HepG2 (cell line): ENCODE data around the gene PIK3CB. TPM values are rescaled to one million over a fixed set of nuclear protein-coding genes. Genes with fewer than 3 reads are reported as not detected.

ENCODE experiments used
- ASH2L ChIP-seq: fragments of 300-600, 200-600 bp; sonication (generic); IDR thresholded peaks from 2 replicates; pipeline ENCODE4 v1.7.0; 2017; ENCODE audit warnings: low read depth, mild to moderate bottlenecking, moderate library complexity, mixed read lengths, low read length; ENCODE audit not compliant: insufficient read length
- CAMTA2 ChIP-seq: sonication (generic); formaldehyde crosslinking; IDR thresholded peaks from 2 replicates; pipeline ENCODE4 v1.4.0; 2020; ENCODE audit warnings: mild to moderate bottlenecking, missing genetic modification reagents, borderline replicate concordance
- EHMT2 ChIP-seq: fragments of 200-600 bp; sonication (generic); IDR thresholded peaks from 2 replicates; pipeline ENCODE4 v1.7.0; 2017; ENCODE audit warnings: antibody characterized with exemption, low read depth, low read length, borderline replicate concordance
- JDP2 ChIP-seq: sonication (generic); formaldehyde crosslinking; IDR thresholded peaks from 2 replicates; pipeline ENCODE4 v1.8.1; 2022; ENCODE audit warnings: missing genetic modification reagents, borderline replicate concordance
- JUN ChIP-seq: sonication (generic); formaldehyde crosslinking; IDR thresholded peaks from 2 replicates; pipeline ENCODE4 v1.4.0; 2020; ENCODE audit warnings: mild to moderate bottlenecking, missing genetic modification reagents
- KAT2B ChIP-seq: fragments of 150-350 bp; IDR thresholded peaks from 2 replicates; pipeline ENCODE4 v1.6.1; 2014; ENCODE audit warnings: low read depth, low read length, borderline replicate concordance
- KDM5B ChIP-seq: sonication (generic); formaldehyde crosslinking; IDR thresholded peaks from 2 replicates; pipeline ENCODE4 v1.4.0; 2020; ENCODE audit warnings: missing genetic modification reagents, mild to moderate bottlenecking, borderline replicate concordance
- KLF16 ChIP-seq, 2 experiments: sonication (generic) in 1 of 2; formaldehyde crosslinking in 1 of 2; IDR thresholded peaks; 2 replicates each; pipeline versions ENCODE4 v1.6.1 to v1.8.0; 2016 to 2023; ENCODE audit warnings: missing genetic modification reagents in 2 of 2, missing compliant biosample characterization in 1 of 2
- PHF20 ChIP-seq: sonication (generic); formaldehyde crosslinking; IDR thresholded peaks from 2 replicates; pipeline ENCODE4 v1.5.0; 2020; ENCODE audit warnings: mild to moderate bottlenecking, missing genetic modification reagents
- PRMT3 ChIP-seq: sonication (generic); formaldehyde crosslinking; IDR thresholded peaks from 2 replicates; pipeline ENCODE4 v1.8.1; 2022; ENCODE audit warnings: low read depth, mild to moderate bottlenecking, moderate library complexity, missing genetic modification reagents, borderline replicate concordance
- RCOR2 ChIP-seq: IDR thresholded peaks from 2 replicates; pipeline ENCODE4 v1.6.1; 2016; ENCODE audit warnings: missing biosample characterization, missing genetic modification reagents
- RFX3 ChIP-seq: IDR thresholded peaks from 2 replicates; pipeline ENCODE4 v1.6.1; 2016; ENCODE audit warnings: missing biosample characterization, missing genetic modification reagents
- SIX1 ChIP-seq: sonication (generic); formaldehyde crosslinking; IDR thresholded peaks from 2 replicates; pipeline ENCODE4 v1.4.0; 2020; ENCODE audit warnings: missing genetic modification reagents, borderline replicate concordance
- TOE1 ChIP-seq: sonication (generic); formaldehyde crosslinking; IDR thresholded peaks from 2 replicates; pipeline ENCODE4 v1.4.0; 2020; ENCODE audit warnings: mild to moderate bottlenecking, missing genetic modification reagents
- TOPORS ChIP-seq: sonication (generic); formaldehyde crosslinking; IDR thresholded peaks from 2 replicates; pipeline ENCODE4 v1.8.0; 2023; ENCODE audit warnings: mild to moderate bottlenecking, missing genetic modification reagents
- ZFP62 ChIP-seq: sonication (generic); formaldehyde crosslinking; IDR thresholded peaks from 2 replicates; pipeline ENCODE4 v1.4.0; 2020; ENCODE audit warnings: missing genetic modification reagents
- ZFYVE20 ChIP-seq: sonication (generic); formaldehyde crosslinking; IDR thresholded peaks from 2 replicates; pipeline ENCODE4 v1.8.0; 2023; ENCODE audit warnings: low read depth, mild to moderate bottlenecking, moderate library complexity, missing genetic modification reagents, borderline replicate concordance
- ZNF234 ChIP-seq: sonication (generic); formaldehyde crosslinking; conservative IDR thresholded peaks from 2 replicates; pipeline ENCODE4 v1.5.1; 2020; ENCODE audit warnings: mild to moderate bottlenecking, missing genetic modification reagents
- ZNF430 ChIP-seq: sonication (generic); formaldehyde crosslinking; IDR thresholded peaks from 2 replicates; pipeline ENCODE4 v1.9.0; 2021; ENCODE audit warnings: mild to moderate bottlenecking, missing genetic modification reagents
- ZNF552 ChIP-seq: sonication (generic); formaldehyde crosslinking; IDR thresholded peaks from 2 replicates; pipeline ENCODE4 v1.9.0; 2022; ENCODE audit warnings: missing genetic modification reagents, mild to moderate bottlenecking, borderline replicate concordance
- polyA plus RNA-seq, 8 experiments: library from polyadenylated mRNA; depleted of rRNA in 3 of 8; stranded (reverse) in 7 of 8; unstranded in 1 of 8; fragments of >200 nt; fragmentation: Illumina TruSeq in 4 of 8; extraction: Trizol in 4 of 8; gene quantifications; 2 replicates each; pipeline versions ENCODE4 v1.2.1 to v1.2.3, GENCODE V29; 2011 to 2016; ENCODE audit warnings: low read depth in 4 of 8, missing spikeins in 1 of 8, mixed read lengths in 1 of 8; ENCODE audit not compliant: insufficient read depth in 1 of 8
- total RNA-seq, 5 experiments: library from RNA; depleted of rRNA; stranded (reverse); fragments of >200 nt; fragmentation: Illumina TruSeq; extraction: Trizol; gene quantifications; 2 replicates each; pipeline ENCODE4 v1.2.3, GENCODE V29; 2016; ENCODE audit warnings: low read depth in 1 of 5
- TF ChIP-seq, protein P1 (sequence below): sonication (generic); formaldehyde crosslinking; IDR thresholded peaks from 2 replicates; pipeline ENCODE4; 2020; ENCODE audit warnings: missing genetic modification reagents, mild to moderate bottlenecking, borderline replicate concordance
- TF ChIP-seq, protein P2 (sequence below): sonication (generic); formaldehyde crosslinking; IDR thresholded peaks from 2 replicates; pipeline ENCODE4 v1.5.0; 2020; ENCODE audit warnings: missing genetic modification reagents
- TF ChIP-seq, protein P3 (sequence below): sonication (generic); formaldehyde crosslinking; IDR thresholded peaks from 2 replicates; pipeline ENCODE4 v1.4.0; 2020; ENCODE audit warnings: missing genetic modification reagents

Gene PIK3CB
- total and polyA plus RNA-seq, 2 of the 13 experiments (the other 11 are each of a cell fraction or from before 2014, with no cell fraction given), result 6.6 to 18.7 TPM

DNA sequence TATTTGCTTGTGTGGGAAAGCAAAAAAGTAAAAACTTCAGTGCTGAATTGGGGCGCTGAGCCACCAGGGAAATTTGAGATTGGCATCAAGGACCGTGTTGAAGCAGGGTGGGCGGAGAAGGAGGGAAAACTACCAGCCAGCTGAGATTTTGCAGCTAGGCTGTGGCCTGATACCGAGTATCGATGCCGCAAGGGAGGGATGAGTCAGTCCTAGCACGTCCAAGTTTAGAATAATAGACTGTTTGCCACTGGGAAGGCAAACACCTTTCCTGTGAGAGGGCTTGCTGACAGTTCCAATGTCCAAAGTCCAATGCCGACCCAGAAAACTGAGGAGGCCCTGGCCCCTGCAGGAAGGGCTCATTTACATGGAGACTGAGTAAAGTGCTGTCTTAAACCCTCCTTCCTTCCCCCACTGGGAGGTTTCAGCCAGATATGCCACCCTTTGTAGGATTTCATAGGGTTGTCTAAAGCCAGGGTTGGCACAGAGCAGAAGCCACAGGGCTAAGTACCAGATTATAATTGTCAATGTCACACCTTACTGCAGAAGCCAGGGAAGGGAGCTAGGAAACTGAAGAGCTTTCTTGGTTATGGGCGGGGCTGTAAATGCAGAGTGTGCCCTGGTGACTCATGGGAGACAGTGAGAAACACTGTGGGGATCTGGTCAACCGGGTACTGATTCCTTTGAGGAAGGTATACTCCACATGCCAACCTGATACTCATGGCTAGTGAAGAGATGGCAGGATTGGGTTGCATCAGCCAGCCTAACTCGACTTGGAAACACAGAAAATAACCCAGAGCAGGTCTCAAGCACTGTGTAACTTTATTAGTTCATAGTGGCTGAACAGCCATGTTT is 28.4 kb upstream of the PIK3CB start (continued):
- TF ChIP-seq ZFYVE20 (CRISPR knock-in tag) (no peak), ZFP62 (CRISPR knock-in tag) (no peak), PHF20 (CRISPR knock-in tag) (peak; percentile 45), KAT2B (no peak), CAMTA2 (CRISPR knock-in tag) (no peak), PRMT3 (0 out of 2 replicates have a peak, but pooled peaks have one; percentile 53), ASH2L (peak; percentile 100), SIX1 (peak; percentile 86), KDM5B (peak; percentile 92), TOPORS (no peak), RFX3 (CRISPR knock-in tag) (no peak), JDP2 (CRISPR knock-in tag) (no peak), RCOR2 (CRISPR knock-in tag) (peak; percentile 79; the same call in 1 of the 2 replicates), ZNF552 (CRISPR knock-in tag) (no peak; the same call in 1 of the 2 replicates), ZNF234 (CRISPR knock-in tag) (no peak), JUN (CRISPR knock-in tag) (peak; percentile 90), ZNF430 (no peak; the same call in 1 of the 2 replicates), TOE1 (CRISPR knock-in tag) (no peak), KLF16 (CRISPR knock-in tag; IDR thresholded peaks at IDR 0.05) (peak in 1 of 2 experiments; percentile 56; a peak in 1 of 4 replicates), EHMT2 (no peak; the same call in 1 of the 2 replicates)
- TF ChIP-seq, protein P1, sequence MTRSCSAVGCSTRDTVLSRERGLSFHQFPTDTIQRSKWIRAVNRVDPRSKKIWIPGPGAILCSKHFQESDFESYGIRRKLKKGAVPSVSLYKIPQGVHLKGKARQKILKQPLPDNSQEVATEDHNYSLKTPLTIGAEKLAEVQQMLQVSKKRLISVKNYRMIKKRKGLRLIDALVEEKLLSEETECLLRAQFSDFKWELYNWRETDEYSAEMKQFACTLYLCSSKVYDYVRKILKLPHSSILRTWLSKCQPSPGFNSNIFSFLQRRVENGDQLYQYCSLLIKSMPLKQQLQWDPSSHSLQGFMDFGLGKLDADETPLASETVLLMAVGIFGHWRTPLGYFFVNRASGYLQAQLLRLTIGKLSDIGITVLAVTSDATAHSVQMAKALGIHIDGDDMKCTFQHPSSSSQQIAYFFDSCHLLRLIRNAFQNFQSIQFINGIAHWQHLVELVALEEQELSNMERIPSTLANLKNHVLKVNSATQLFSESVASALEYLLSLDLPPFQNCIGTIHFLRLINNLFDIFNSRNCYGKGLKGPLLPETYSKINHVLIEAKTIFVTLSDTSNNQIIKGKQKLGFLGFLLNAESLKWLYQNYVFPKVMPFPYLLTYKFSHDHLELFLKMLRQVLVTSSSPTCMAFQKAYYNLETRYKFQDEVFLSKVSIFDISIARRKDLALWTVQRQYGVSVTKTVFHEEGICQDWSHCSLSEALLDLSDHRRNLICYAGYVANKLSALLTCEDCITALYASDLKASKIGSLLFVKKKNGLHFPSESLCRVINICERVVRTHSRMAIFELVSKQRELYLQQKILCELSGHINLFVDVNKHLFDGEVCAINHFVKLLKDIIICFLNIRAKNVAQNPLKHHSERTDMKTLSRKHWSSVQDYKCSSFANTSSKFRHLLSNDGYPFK, result peak; percentile 90
- TF ChIP-seq, protein P2, sequence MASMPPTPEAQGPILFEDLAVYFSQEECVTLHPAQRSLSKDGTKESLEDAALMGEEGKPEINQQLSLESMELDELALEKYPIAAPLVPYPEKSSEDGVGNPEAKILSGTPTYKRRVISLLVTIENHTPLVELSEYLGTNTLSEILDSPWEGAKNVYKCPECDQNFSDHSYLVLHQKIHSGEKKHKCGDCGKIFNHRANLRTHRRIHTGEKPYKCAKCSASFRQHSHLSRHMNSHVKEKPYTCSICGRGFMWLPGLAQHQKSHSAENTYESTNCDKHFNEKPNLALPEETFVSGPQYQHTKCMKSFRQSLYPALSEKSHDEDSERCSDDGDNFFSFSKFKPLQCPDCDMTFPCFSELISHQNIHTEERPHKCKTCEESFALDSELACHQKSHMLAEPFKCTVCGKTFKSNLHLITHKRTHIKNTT (CRISPR knock-in tag), result no peak
- TF ChIP-seq, protein P3, sequence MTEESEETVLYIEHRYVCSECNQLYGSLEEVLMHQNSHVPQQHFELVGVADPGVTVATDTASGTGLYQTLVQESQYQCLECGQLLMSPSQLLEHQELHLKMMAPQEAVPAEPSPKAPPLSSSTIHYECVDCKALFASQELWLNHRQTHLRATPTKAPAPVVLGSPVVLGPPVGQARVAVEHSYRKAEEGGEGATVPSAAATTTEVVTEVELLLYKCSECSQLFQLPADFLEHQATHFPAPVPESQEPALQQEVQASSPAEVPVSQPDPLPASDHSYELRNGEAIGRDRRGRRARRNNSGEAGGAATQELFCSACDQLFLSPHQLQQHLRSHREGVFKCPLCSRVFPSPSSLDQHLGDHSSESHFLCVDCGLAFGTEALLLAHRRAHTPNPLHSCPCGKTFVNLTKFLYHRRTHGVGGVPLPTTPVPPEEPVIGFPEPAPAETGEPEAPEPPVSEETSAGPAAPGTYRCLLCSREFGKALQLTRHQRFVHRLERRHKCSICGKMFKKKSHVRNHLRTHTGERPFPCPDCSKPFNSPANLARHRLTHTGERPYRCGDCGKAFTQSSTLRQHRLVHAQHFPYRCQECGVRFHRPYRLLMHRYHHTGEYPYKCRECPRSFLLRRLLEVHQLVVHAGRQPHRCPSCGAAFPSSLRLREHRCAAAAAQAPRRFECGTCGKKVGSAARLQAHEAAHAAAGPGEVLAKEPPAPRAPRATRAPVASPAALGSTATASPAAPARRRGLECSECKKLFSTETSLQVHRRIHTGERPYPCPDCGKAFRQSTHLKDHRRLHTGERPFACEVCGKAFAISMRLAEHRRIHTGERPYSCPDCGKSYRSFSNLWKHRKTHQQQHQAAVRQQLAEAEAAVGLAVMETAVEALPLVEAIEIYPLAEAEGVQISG (CRISPR knock-in tag), result peak; percentile 71; the same call in 1 of the 2 replicates
